ENCODE results near the gene ROBO1. TPM values are rescaled to one million over a fixed set of nuclear protein-coding genes. Genes with fewer than 3 reads are reported as not detected.

Gene ROBO1
- total and polyA plus RNA-seq, 2 of the 8 experiments (the other 6 are each of a cell fraction or from before 2014, with no cell fraction given), result 51.4 to 91.0 TPM

DNA sequence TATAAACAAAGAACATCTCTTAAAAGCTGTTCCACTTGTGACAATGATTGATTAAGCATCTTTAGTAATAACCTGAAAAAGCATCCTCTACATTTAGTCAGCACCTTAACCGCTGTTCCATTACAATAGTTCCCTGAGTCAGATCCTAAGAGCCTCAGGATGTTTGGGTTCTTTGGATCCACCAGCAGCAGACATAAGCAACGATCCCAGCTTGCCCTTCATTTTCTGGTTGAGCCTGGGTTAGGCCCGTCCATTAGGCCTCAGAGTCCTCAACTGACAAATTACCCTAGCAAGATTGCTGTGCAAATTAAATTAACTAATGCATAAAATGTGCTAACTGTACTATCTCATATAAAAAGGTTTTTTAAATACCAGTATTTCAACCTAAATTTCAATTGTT lies 42.3 kb upstream of the ROBO1 start (continued):
- TF ChIP-seq RBBP5 (IDR thresholded peaks at IDR 0.05; ENCODE audit: borderline replicate concordance, low read depth, low read length) (no peak), SP2 (IDR thresholded peaks at IDR 0.05; ENCODE audit: low read length) (no peak), GABPA (IDR thresholded peaks at IDR 0.05; ENCODE audit: borderline replicate concordance, insufficient read depth, low read length) (no peak), BACH1 (IDR thresholded peaks at IDR 0.05; ENCODE audit: low read length) (no peak), TCF12 (IDR thresholded peaks at IDR 0.05; ENCODE audit: low read depth, low read length) (no peak)
